MM.1S (cell line): ENCODE measurements around the gene SLC36A4.

ENCODE experiments used
- DNase-seq: peaks from one replicate; pipeline ENCODE4 v3.0.0-alpha.2; 2015
- H2AFZ ChIP-seq: fragments of 300-600 bp; sonication (generic); 2 replicates; pipeline ENCODE4 v1.6.0; 2016; ENCODE audit warnings: antibody characterized with exemption, low read length
- H3F3A ChIP-seq: fragments of 300-600 bp; sonication (generic); 2 replicates; pipeline ENCODE4 v1.6.1; 2016; ENCODE audit warnings: mild to moderate bottlenecking, antibody characterized with exemption, low read length, moderate library complexity, mixed read lengths; ENCODE audit not compliant: insufficient read depth
- H3K27ac ChIP-seq: fragments of 300-600 bp; sonication (generic); 2 replicates; pipeline ENCODE4 v1.5.1; 2016; ENCODE audit warnings: mild to moderate bottlenecking, low read length
- H3K27me3 ChIP-seq: fragments of 300-600 bp; sonication (generic); replicated peaks from 2 replicates; pipeline ENCODE4 v1.6.0; 2016; ENCODE audit warnings: low read length; ENCODE audit not compliant: insufficient read depth
- H3K36me3 ChIP-seq: fragments of 300-600 bp; sonication (generic); replicated peaks from 2 replicates; pipeline ENCODE4 v1.6.1; 2016; ENCODE audit warnings: mild to moderate bottlenecking, low read length, mixed read lengths; ENCODE audit not compliant: insufficient read depth
- H3K4me1 ChIP-seq: fragments of 300-600 bp; sonication (generic); 2 replicates; pipeline ENCODE4 v1.6.1; 2016; ENCODE audit warnings: low read length, mixed read lengths
- H3K4me2 ChIP-seq: fragments of 300-600 bp; sonication (generic); 2 replicates; pipeline ENCODE4 v1.6.0; 2016; ENCODE audit warnings: low read depth, low read length
- H3K4me3 ChIP-seq: fragments of 300-600 bp; sonication (generic); 2 replicates; pipeline ENCODE4 v1.5.1; 2016; ENCODE audit warnings: low read length, mixed read lengths
- H3K79me2 ChIP-seq: fragments of 300-600 bp; sonication (generic); 2 replicates; pipeline ENCODE4 v1.6.1; 2016; ENCODE audit warnings: mixed run types, low read length, mixed read lengths
- H3K9ac ChIP-seq: fragments of 300-600 bp; sonication (generic); 2 replicates; pipeline ENCODE4 v1.6.1; 2016; ENCODE audit warnings: low read length, mixed read lengths
- H3K9me2 ChIP-seq: fragments of 300-600 bp; sonication (generic); replicated peaks from 2 replicates; pipeline ENCODE4 v1.6.1; 2016; ENCODE audit warnings: mild to moderate bottlenecking, low read length, mixed read lengths; ENCODE audit not compliant: insufficient read depth
- H3K9me3 ChIP-seq: fragments of 300-600 bp; sonication (generic); replicated peaks from 2 replicates; pipeline ENCODE4 v1.6.1; 2016; ENCODE audit warnings: mild to moderate bottlenecking, low read length, mixed read lengths; ENCODE audit not compliant: insufficient read depth
- H4K20me1 ChIP-seq: fragments of 300-600 bp; sonication (generic); 2 replicates; pipeline ENCODE4 v1.6.1; 2016; ENCODE audit warnings: mild to moderate bottlenecking, low read length, moderate library complexity, mixed read lengths; ENCODE audit not compliant: insufficient read depth
- EZH2 ChIP-seq: fragments of 300-600 bp; sonication (generic); optimal IDR thresholded peaks from 2 replicates; pipeline ENCODE3; 2017; ENCODE audit warnings: low read depth, mild to moderate bottlenecking, antibody characterized with exemption, low read length, mixed read lengths
- EZH2phosphoT487 ChIP-seq: fragments of 300-600 bp; sonication (generic); IDR thresholded peaks from 2 replicates; pipeline ENCODE4 v1.6.1; 2018; ENCODE audit warnings: antibody characterized with exemption, low read length
- TF ChIP-seq, protein P1 (sequence below): fragments of 300-600 bp; sonication (generic); IDR thresholded peaks from 2 replicates; pipeline ENCODE4 v1.5.1; 2016; ENCODE audit warnings: antibody characterized with exemption, low read length, mixed read lengths

SLC36A4 gene

DNA sequence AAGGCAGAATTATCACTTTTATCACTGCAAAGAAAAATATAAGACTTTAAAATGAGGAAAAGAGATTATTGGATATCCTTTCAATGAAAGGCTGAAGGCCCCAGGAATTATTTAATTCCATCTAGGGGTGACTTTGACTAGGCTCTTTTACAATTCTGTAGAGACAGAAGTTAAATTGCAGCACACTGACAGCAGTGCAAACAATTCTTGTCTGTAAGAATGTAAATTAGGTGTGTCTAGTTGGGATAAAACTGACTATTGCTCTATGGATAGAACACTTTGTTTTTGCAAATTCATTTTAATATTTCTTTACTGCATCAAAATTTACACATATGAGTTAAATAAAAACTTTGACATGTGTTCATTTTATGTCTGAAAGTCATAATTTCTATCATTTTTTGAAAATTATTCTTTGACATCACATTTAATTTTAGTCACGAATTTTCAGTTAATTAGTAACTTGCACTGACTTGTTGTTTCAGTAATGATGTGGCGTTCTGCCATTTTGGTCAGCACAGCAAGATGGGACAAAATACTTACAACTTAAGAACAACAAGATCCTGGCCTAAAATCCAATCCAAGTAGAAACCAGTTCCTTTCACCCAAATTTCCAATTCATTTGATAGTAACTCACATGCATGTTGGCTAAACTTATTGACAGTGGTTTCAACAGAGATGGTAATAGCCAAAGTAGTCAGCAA is 75.1 kb downstream of the SLC36A4 start:
- Histone ChIP-seq H3F3A (no peaks in the 10 kb centered on the region), H4K20me1 (no peaks in the 10 kb centered on the region), H3K4me3 (no peak overlapping the region), H3K79me2 (no peaks in the 10 kb centered on the region), H3K36me3 (no peaks in the 10 kb centered on the region), H3K4me2 (no peak overlapping the region), H3K27me3 (no peaks in the 10 kb centered on the region), H2AFZ (no peak overlapping the region), H3K9me3 (no peaks in the 10 kb centered on the region), H3K9me2 (no peaks in the 10 kb centered on the region), H3K4me1 (no peaks in the 10 kb centered on the region), H3K27ac (no peak overlapping the region), H3K9ac (no peak overlapping the region)
- TF ChIP-seq, protein P1, sequence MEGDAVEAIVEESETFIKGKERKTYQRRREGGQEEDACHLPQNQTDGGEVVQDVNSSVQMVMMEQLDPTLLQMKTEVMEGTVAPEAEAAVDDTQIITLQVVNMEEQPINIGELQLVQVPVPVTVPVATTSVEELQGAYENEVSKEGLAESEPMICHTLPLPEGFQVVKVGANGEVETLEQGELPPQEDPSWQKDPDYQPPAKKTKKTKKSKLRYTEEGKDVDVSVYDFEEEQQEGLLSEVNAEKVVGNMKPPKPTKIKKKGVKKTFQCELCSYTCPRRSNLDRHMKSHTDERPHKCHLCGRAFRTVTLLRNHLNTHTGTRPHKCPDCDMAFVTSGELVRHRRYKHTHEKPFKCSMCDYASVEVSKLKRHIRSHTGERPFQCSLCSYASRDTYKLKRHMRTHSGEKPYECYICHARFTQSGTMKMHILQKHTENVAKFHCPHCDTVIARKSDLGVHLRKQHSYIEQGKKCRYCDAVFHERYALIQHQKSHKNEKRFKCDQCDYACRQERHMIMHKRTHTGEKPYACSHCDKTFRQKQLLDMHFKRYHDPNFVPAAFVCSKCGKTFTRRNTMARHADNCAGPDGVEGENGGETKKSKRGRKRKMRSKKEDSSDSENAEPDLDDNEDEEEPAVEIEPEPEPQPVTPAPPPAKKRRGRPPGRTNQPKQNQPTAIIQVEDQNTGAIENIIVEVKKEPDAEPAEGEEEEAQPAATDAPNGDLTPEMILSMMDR: no peak
- TF ChIP-seq EZH2phosphoT487 (no peak), EZH2 (no peak)
- DNase-seq: no peak

DNA sequence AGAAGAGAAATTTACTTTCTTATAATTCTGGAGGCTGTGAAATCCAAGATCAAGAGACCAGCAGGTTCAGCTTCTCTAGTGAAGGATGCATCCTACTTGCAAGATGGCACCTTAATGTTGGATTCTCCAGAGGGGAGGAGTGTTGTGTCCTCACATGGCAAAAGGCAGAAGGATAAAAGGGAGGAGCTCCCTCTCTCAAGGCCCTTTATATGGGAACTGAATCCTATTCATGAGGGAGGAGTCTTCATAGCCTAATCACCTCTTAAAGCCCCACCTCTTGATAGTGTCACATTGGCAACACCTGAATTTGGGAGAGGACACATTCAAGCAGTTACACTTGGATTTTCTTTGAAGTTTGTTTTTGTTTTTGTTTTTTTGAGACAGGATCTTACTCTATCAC is 79.5 kb downstream of the SLC36A4 start:
- H3K36me3 ChIP-seq: no peaks in the 10 kb centered on the region
- no peak overlapping the region for H3K4me3 ChIP-seq
- H3K27ac ChIP-seq: no peak overlapping the region
- H3K9me3 ChIP-seq: no peaks in the 10 kb centered on the region
- no peak overlapping the region for H3K4me2 ChIP-seq
- no peaks in the 10 kb centered on the region for H3K9me2 ChIP-seq
- H3K4me1 ChIP-seq: no peaks in the 10 kb centered on the region
- H2AFZ ChIP-seq: no peak overlapping the region
- no peak overlapping the region for H3K9ac ChIP-seq
- H3F3A ChIP-seq: no peaks in the 10 kb centered on the region
- no peak for DNase-seq
- TF ChIP-seq EZH2phosphoT487 (no peak), EZH2 (no peak)
- TF ChIP-seq, protein P1: no peak
- no peaks in the 10 kb centered on the region for H3K79me2 ChIP-seq
- no peaks in the 10 kb centered on the region for H3K27me3 ChIP-seq
- no peaks in the 10 kb centered on the region for H4K20me1 ChIP-seq

DNA sequence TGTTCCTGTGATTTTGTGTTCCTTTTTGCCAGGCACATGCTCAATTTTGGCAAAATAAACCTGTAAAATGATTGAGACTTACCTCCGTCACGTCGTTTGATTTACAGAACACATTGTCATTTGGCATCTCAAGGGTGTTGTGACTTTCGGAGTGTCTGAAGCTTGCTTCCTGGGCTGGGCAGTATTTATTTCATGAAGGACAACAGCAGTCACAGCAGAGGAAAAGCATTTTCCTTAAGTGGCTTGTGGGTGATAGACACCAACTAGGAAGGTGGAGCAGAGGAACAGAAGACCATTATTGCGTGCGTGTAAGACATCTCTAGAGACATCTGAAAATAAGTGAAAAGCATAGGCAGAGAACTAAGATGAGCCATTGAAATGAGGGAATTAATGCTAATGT is 80.2 kb downstream of the SLC36A4 start:
- H4K20me1 ChIP-seq: no peaks in the 10 kb centered on the region
- H3K36me3 ChIP-seq: no peaks in the 10 kb centered on the region
- H3K4me1 ChIP-seq: no peaks in the 10 kb centered on the region
- H3K9me2 ChIP-seq: no peaks in the 10 kb centered on the region
- no peak overlapping the region for H3K4me2 ChIP-seq
- DNase-seq: no peak
- no peak overlapping the region for H3K4me3 ChIP-seq
- no peak overlapping the region for H3K27ac ChIP-seq
- no peak overlapping the region for H3K9ac ChIP-seq
- TF ChIP-seq EZH2phosphoT487: no peak
- TF ChIP-seq EZH2: no peak
- TF ChIP-seq, protein P1: no peak
- no peak overlapping the region for H2AFZ ChIP-seq
- H3K27me3 ChIP-seq: no peaks in the 10 kb centered on the region
- H3F3A ChIP-seq: no peaks in the 10 kb centered on the region
- H3K9me3 ChIP-seq: no peaks in the 10 kb centered on the region
- H3K79me2 ChIP-seq: no peaks in the 10 kb centered on the region
